Osteoblast (primary cell): Measurements from ENCODE around the gene TSPAN19. TPM values are rescaled to one million over a fixed set of nuclear protein-coding genes. Genes with fewer than 3 reads are reported as not detected.

Experiments used
- DNase-seq: peaks from one replicate; pipeline ENCODE4 v3.0.0; 2011; ENCODE audit warnings: low spot score, mixed read lengths; ENCODE audit not compliant: insufficient read length; ENCODE audit errors: missing footprints
- H2AFZ ChIP-seq: 2 replicates; pipeline ENCODE4 v1.6.0; 2011; ENCODE audit warnings: mild to moderate bottlenecking, low read length
- H3K27ac ChIP-seq: 2 replicates; pipeline ENCODE4 v1.5.1; 2011; ENCODE audit warnings: mild to moderate bottlenecking, low read depth, low read length, moderate library complexity
- H3K27me3 ChIP-seq: 2 replicates; pipeline ENCODE4 v1.6.0; 2012; ENCODE audit warnings: mild to moderate bottlenecking, control low read depth, inconsistent platforms, low read length, moderate library complexity; ENCODE audit not compliant: insufficient read depth
- H3K36me3 ChIP-seq: 2 replicates; pipeline ENCODE4 v1.5.1; 2011; ENCODE audit warnings: mild to moderate bottlenecking, low read length, control low read depth, moderate library complexity; ENCODE audit not compliant: insufficient read depth
- H3K4me1 ChIP-seq: 2 replicates; pipeline ENCODE4 v1.5.1; 2011; ENCODE audit warnings: mild to moderate bottlenecking, low read length, control low read depth, moderate library complexity; ENCODE audit not compliant: insufficient read depth
- H3K4me2 ChIP-seq: 2 replicates; pipeline ENCODE4 v1.6.0; 2011; ENCODE audit warnings: mild to moderate bottlenecking, low read length; ENCODE audit not compliant: insufficient read depth
- H3K4me3 ChIP-seq: fragments of 200-600 bp; sonication (generic); 3 replicates; pipeline ENCODE4 v1.5.1; 2012; ENCODE audit warnings: mild to moderate bottlenecking, low read length, inconsistent platforms; ENCODE audit not compliant: insufficient read depth
- H3K79me2 ChIP-seq: 2 replicates; pipeline ENCODE4 v1.6.0; 2012; ENCODE audit warnings: mild to moderate bottlenecking, low read length, control low read depth, inconsistent platforms; ENCODE audit not compliant: insufficient read depth
- H3K9me3 ChIP-seq: 2 replicates; pipeline ENCODE4 v1.5.1; 2011; ENCODE audit warnings: low read depth, low read length, control low read depth
- H4K20me1 ChIP-seq: 2 replicates; pipeline ENCODE4 v1.6.0; 2012; ENCODE audit warnings: mild to moderate bottlenecking, low read length, control low read depth; ENCODE audit not compliant: insufficient read depth
- total RNA-seq: library from RNA; depleted of rRNA; stranded (reverse); fragments of >200 nt; gene quantifications from 2 replicates; pipeline ENCODE4 v1.2.3, GENCODE V29; 2012
- TF ChIP-seq, protein P1 (sequence below): IDR thresholded peaks from 2 replicates; pipeline ENCODE4 v1.5.1; 2011; ENCODE audit warnings: mild to moderate bottlenecking, low read depth, low read length, moderate library complexity; ENCODE audit errors: extremely low read depth

TSPAN19 gene
- total RNA-seq, 1 donor, result not detected

DNA sequence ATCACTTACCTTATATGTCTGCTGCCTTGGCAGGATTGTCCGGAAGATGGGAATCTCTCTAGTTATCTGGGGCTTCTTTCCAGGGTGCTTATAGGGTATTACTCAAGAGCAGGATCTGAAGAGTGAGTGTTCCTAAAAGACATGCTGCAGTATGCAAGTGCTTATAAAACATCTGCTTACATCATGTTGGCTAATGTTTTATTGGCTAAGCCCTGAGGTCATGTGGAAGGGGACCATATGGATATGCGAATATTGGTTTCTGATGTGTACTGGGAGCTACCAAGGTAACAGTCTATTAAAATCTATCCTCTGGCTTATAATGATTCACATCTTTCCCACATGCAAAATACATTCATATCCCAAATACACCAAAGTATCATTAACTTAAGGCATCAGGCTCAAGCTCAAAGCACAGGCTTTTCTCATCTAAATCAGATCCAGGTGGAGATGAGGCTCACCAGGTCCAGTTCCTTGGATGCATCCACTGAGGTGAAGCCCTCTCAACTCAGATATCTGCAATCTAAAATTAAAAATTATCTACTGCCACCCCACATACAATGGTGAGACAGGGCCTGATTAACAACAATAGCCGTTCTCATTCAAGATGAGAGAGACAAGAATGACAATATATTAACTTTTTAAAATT is 29.9 kb upstream of the TSPAN19 start:
- Histone ChIP-seq H3K4me3 (no peak overlapping the region), H3K36me3 (no peaks in the 10 kb centered on the region), H2AFZ (no peak overlapping the region), H3K4me2 (no peak overlapping the region), H3K4me1 (no peaks in the 10 kb centered on the region), H4K20me1 (no peaks in the 10 kb centered on the region), H3K79me2 (no peaks in the 10 kb centered on the region), H3K9me3 (no peaks in the 10 kb centered on the region), H3K27me3 (no peaks in the 10 kb centered on the region), H3K27ac (no peak overlapping the region)
- TF ChIP-seq, protein P1, sequence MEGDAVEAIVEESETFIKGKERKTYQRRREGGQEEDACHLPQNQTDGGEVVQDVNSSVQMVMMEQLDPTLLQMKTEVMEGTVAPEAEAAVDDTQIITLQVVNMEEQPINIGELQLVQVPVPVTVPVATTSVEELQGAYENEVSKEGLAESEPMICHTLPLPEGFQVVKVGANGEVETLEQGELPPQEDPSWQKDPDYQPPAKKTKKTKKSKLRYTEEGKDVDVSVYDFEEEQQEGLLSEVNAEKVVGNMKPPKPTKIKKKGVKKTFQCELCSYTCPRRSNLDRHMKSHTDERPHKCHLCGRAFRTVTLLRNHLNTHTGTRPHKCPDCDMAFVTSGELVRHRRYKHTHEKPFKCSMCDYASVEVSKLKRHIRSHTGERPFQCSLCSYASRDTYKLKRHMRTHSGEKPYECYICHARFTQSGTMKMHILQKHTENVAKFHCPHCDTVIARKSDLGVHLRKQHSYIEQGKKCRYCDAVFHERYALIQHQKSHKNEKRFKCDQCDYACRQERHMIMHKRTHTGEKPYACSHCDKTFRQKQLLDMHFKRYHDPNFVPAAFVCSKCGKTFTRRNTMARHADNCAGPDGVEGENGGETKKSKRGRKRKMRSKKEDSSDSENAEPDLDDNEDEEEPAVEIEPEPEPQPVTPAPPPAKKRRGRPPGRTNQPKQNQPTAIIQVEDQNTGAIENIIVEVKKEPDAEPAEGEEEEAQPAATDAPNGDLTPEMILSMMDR, result no peak
- no peak for DNase-seq

DNA sequence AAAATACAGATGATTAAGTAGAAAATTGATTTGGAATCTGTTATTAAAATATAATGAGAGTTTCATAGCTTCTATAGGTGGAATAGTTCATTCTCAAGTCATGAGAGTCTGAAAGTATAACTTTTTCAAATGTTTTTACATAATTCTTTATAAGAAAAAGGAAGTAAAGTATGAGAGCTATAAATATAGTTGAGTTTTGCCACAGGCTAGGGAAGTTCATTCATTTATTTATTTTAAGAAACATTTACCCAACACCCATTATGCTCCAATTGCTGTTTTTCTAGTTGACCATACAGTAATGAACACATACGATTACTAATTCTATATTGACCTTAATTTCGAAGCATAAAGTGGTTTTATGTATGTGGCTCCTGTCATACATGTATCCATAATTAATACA is 24.8 kb upstream of the TSPAN19 start:
- H3K4me2 ChIP-seq, result no peak overlapping the region
- no peaks in the 10 kb centered on the region for H3K4me1 ChIP-seq
- no peaks in the 10 kb centered on the region for H3K27me3 ChIP-seq
- H3K36me3 ChIP-seq, result no peaks in the 10 kb centered on the region
- H2AFZ ChIP-seq, result no peak overlapping the region
- H4K20me1 ChIP-seq, result no peaks in the 10 kb centered on the region
- no peak for DNase-seq
- TF ChIP-seq, protein P1, result no peak
- no peak overlapping the region for H3K4me3 ChIP-seq
- H3K9me3 ChIP-seq, result no peaks in the 10 kb centered on the region
- H3K79me2 ChIP-seq, result no peaks in the 10 kb centered on the region
- H3K27ac ChIP-seq, result no peak overlapping the region

DNA sequence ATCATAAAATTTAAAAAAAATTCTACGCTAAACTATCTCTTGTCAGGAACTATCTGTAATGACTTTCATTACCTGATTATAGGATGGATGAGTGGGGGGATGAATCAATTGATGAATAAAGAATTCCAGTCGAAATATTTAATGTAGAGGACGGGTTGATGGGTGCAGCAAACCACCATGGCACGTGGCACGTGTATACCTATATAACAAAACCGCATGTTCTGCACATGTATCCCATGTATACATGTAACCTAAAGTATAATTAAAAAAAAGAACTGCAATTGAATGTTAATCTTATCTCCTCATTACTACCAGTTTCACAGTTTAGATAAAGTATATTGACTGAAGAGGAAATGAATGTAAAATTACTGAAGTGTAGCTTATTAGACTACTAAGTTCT is 23.5 kb upstream of the TSPAN19 start:
- Histone ChIP-seq H2AFZ (no peak overlapping the region), H3K4me3 (no peak overlapping the region), H3K36me3 (no peaks in the 10 kb centered on the region), H3K27ac (no peak overlapping the region), H3K9me3 (no peaks in the 10 kb centered on the region), H4K20me1 (no peaks in the 10 kb centered on the region), H3K79me2 (no peaks in the 10 kb centered on the region), H3K4me2 (no peak overlapping the region), H3K27me3 (no peaks in the 10 kb centered on the region), H3K4me1 (no peaks in the 10 kb centered on the region)
- DNase-seq, result no peak
- TF ChIP-seq, protein P1, result no peak

DNA sequence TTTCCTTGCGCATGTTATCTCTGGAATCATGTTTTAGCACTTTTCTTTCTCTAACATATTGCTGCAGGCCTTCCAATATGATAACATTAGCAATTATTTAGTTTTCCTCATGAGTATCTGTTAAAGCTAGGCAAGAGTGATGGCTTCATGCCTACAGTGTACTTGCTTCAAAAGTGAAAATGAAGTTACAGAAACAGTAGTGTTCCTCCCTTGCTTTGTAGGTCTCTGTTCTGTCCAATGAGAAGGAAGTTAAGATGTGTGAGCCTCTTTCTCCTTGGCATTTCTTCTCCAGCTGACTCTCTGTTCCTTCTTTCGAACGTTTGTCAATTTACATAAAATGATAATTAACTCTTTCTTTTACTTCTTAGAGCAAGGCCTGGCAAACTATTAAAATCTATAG is 22.3 kb upstream of the TSPAN19 start:
- Histone ChIP-seq H3K36me3 (no peaks in the 10 kb centered on the region), H3K9me3 (no peaks in the 10 kb centered on the region), H4K20me1 (no peaks in the 10 kb centered on the region), H3K4me2 (no peak overlapping the region), H3K79me2 (no peaks in the 10 kb centered on the region), H3K27ac (no peak overlapping the region), H3K27me3 (no peaks in the 10 kb centered on the region), H3K4me3 (no peak overlapping the region), H3K4me1 (no peaks in the 10 kb centered on the region), H2AFZ (no peak overlapping the region)
- no peak for DNase-seq
- TF ChIP-seq, protein P1, result no peak
